Common myeloid progenitor, CD34-positive (primary cell): Measurements from ENCODE around the gene LRG1.

Experiments used
- CTCF ChIA-PET: fragments of 350-600 bp; sonication (Branson Sonifier 250); formaldehyde crosslinking; loops from one replicate; lab custom pipeline; 2021; ENCODE audit warnings: antibody characterized with exemption; lab: Charles Lee
- POLR2A ChIA-PET: fragments of 350-600 bp; sonication (Branson Sonifier 250); formaldehyde crosslinking; loops from one replicate; lab custom pipeline; 2021; ENCODE audit warnings: antibody characterized with exemption; lab: Charles Lee
- DNase-seq, 3 donors: peaks; one replicate each; pipeline versions ENCODE4 v3.0.0 to v3.0.0-alpha.2; 2013
- H3K27ac ChIP-seq, 2 experiments: 1 replicate in 1 of 2; 2 replicates in 1 of 2; pipeline ENCODE4 v1.7.0; 2013; ENCODE audit warnings: inconsistent platforms in 2 of 2, low read length in 2 of 2, mild to moderate bottlenecking in 2 of 2, low read depth in 1 of 2, moderate library complexity in 1 of 2; ENCODE audit not compliant: severe bottlenecking in 2 of 2, insufficient read depth in 1 of 2, poor library complexity in 1 of 2
- H3K27me3 ChIP-seq, 5 experiments: replicated peaks in 2 of 5; 1 replicate in 3 of 5; 2 replicates in 2 of 5; pipeline versions ENCODE4 v1.6.1 to v1.7.0; 2013; ENCODE audit warnings: low read length in 4 of 5, mild to moderate bottlenecking in 2 of 5, moderate library complexity in 2 of 5, inconsistent platforms in 1 of 5; ENCODE audit not compliant: insufficient read depth in 5 of 5, control insufficient read depth in 4 of 5
- H3K36me3 ChIP-seq, 4 experiments: 1 replicate in 2 of 4; 2 replicates in 2 of 4; pipeline versions ENCODE4 v1.6.1 to v1.7.0; 2013; ENCODE audit warnings: low read length in 3 of 4, control low read depth in 1 of 4, mild to moderate bottlenecking in 1 of 4; ENCODE audit not compliant: control insufficient read depth in 4 of 4, insufficient read depth in 4 of 4
- H3K4me1 ChIP-seq, 4 experiments: 1 replicate in 3 of 4; 2 replicates in 1 of 4; pipeline versions ENCODE4 v1.6.1 to v1.7.1; 2013; ENCODE audit warnings: low read length in 3 of 4, mild to moderate bottlenecking in 3 of 4, control low read depth in 1 of 4, inconsistent platforms in 1 of 4, moderate library complexity in 1 of 4; ENCODE audit not compliant: control insufficient read depth in 4 of 4, insufficient read depth in 4 of 4; ENCODE audit errors: control extremely low read depth in 1 of 4
- H3K4me3 ChIP-seq, 7 experiments: 1 replicate in 4 of 7; 2 replicates in 3 of 7; pipeline versions ENCODE4 v1.5.1 to v1.7.0; 2013; ENCODE audit warnings: mild to moderate bottlenecking in 7 of 7, low read length in 6 of 7, moderate library complexity in 6 of 7, inconsistent platforms in 2 of 7, low read depth in 2 of 7, control low read depth in 1 of 7; ENCODE audit not compliant: insufficient read depth in 4 of 7, control insufficient read depth in 1 of 7; ENCODE audit errors: extremely low read depth in 1 of 7
- H3K9me3 ChIP-seq, 5 experiments: 1 replicate in 4 of 5; 2 replicates in 1 of 5; pipeline versions ENCODE4 v1.6.1 to v1.7.1; 2013; ENCODE audit warnings: low read length in 4 of 5, mild to moderate bottlenecking in 2 of 5, inconsistent platforms in 1 of 5, low read depth in 1 of 5, moderate library complexity in 1 of 5; ENCODE audit not compliant: control insufficient read depth in 4 of 5, insufficient read depth in 2 of 5; ENCODE audit errors: control extremely low read depth in 1 of 5
- WGBS: methylation state at CpG from one replicate; pipeline ENCODE4 v1.1.5; 2013; ENCODE audit not compliant: insufficient coverage; 5-methylcytosine and 5-hydroxymethylcytosine counted together

LRG1 gene

GRCh38 chr19:4584670-4585460, 45.0 kb upstream of the LRG1 start:
- no peaks in the 10 kb centered on the region for H3K9me3 ChIP-seq
- no peak overlapping the region for H3K27ac ChIP-seq
- peaks cover 0 to 54% (median 19%) of the 10 kb centered on the region in 5 experiments for H3K27me3 ChIP-seq
- H3K4me1 ChIP-seq: peaks cover 0 to 31% (median 29%) of the 10 kb centered on the region in 4 experiments
- H3K36me3 ChIP-seq: no peaks in the 10 kb centered on the region
- DNase-seq: no peak
- POLR2A ChIA-PET: interaction anchor here (0.6 kb wide), 1 partner anchor 26 kb away, joined by 10 read pairs; no protein-coding TSS in a partner anchor
- CTCF ChIA-PET: interaction anchor here (0.8 to 3.5 kb wide), 7 partner anchors 9 to 63 kb away, joined by 3 to 13 read pairs (median 6); no protein-coding TSS in a partner anchor
- H3K4me3 ChIP-seq: peak overlapping the region in 5 of 7 experiments; percentile 19 to 66 (median 38)
- WGBS: 17% methylated on average over 20 of the region's 45 CpGs

GRCh38 chr19:4583961-4584669, 44.3 kb upstream of the LRG1 start:
- no peak overlapping the region for H3K27ac ChIP-seq
- no peaks in the 10 kb centered on the region for H3K9me3 ChIP-seq
- CTCF ChIA-PET: interaction anchor here (1.0 to 2.2 kb wide), 5 partner anchors 8 to 52 kb away, joined by 3 to 10 read pairs (median 6); no protein-coding TSS in a partner anchor
- peak overlapping the region; percentile 19 to 66 (median 38) for H3K4me3 ChIP-seq
- no peaks in the 10 kb centered on the region for H3K36me3 ChIP-seq
- POLR2A ChIA-PET: interaction anchor here (0.6 kb wide), 1 partner anchor 25 kb away, joined by 10 read pairs; no protein-coding TSS in a partner anchor
- WGBS: 3% methylated on average over 25 of the region's 49 CpGs
- peaks cover 0 to 62% (median 23%) of the 10 kb centered on the region in 5 experiments for H3K27me3 ChIP-seq
- no peak for DNase-seq
- peaks cover 0 to 31% (median 28%) of the 10 kb centered on the region in 4 experiments for H3K4me1 ChIP-seq

- Histone ChIP-seq H3K4me3 (no peak overlapping the region), H3K4me1 (peaks cover 0 to 31% (median 28%) of the 10 kb centered on the region in 4 experiments), H3K27me3 (peaks cover 0 to 71% (median 26%) of the 10 kb centered on the region in 5 experiments), H3K27ac (no peak overlapping the region), H3K9me3 (no peaks in the 10 kb centered on the region), H3K36me3 (no peaks in the 10 kb centered on the region)
- ChIA-PET CTCF (interaction anchor here (1.0 to 1.2 kb wide), 2 partner anchors 15 to 53 kb away, joined by 3 read pairs; no protein-coding TSS in a partner anchor), POLR2A (no interaction called here)
- no peak for DNase-seq
- 30% methylated on average over 12 of the region's 16 CpGs for WGBS
Observed at GRCh38 chr19:4582980-4583842, 43.4 kb upstream of the LRG1 start.

- Histone ChIP-seq H3K27me3 (peaks cover 0 to 75% (median 26%) of the 10 kb centered on the region in 5 experiments), H3K4me3 (no peak overlapping the region), H3K27ac (no peak overlapping the region), H3K36me3 (no peaks in the 10 kb centered on the region), H3K4me1 (peaks cover 0 to 31% (median 28%) of the 10 kb centered on the region in 4 experiments), H3K9me3 (no peaks in the 10 kb centered on the region)
- peak; percentile 38 to 63 (median 57) for DNase-seq
- POLR2A ChIA-PET: no interaction called here
- CTCF ChIA-PET: no interaction called here
- WGBS: 43% methylated on average over 16 of the region's 57 CpGs
Observed at GRCh38 chr19:4581666-4582553, 42.1 kb upstream of the LRG1 start.

- Histone ChIP-seq H3K4me1 (peaks cover 0 to 31% (median 28%) of the 10 kb centered on the region in 4 experiments), H3K27ac (no peak overlapping the region), H3K9me3 (no peaks in the 10 kb centered on the region), H3K4me3 (peak overlapping the region in 3 of 7 experiments; percentile 8 to 51 (median 19)), H3K36me3 (no peaks in the 10 kb centered on the region), H3K27me3 (peaks cover 0 to 83% (median 26%) of the 10 kb centered on the region in 5 experiments)
- ChIA-PET POLR2A (no interaction called here), CTCF (interaction anchor here (1.5 kb wide), 2 partner anchors 9 to 55 kb away, joined by 3 to 6 read pairs; no protein-coding TSS in a partner anchor)
- WGBS: 0% methylated on average over 25 of the region's 62 CpGs
- DNase-seq: peak in 1 of 3 donors; percentile 28
Observed at GRCh38 chr19:4580961-4581665, 41.3 kb upstream of the LRG1 start.
